ENCODE measurements around the gene USH1G.
"Not testable (repeated sequence)": the region's sequence is repeated elsewhere in the genome, so short reads cannot be mapped to it uniquely, and the experiment has no call there.

USH1G gene

DNA sequence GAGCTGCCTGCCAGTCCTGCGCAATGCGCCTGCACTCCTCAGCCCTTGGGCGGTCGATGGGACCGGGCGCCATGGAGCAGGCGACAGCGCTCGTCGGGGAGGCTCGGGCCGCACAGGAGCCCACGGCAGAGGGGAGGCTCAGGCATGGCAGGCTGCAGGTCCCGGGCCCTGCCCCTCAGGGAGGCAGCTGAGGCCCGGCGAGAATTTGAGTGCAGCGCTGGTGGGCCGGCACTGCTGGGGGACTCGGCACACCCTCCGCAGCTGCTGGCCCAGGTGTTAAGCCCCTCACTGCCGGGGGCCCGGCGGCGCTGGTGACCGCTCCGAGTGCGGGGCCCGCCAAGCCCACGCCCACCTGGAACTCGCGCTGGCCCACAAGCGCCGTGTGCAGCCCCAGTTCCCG lies 16.0 kb downstream of the USH1G start:
- no peak overlapping the region for H3K27ac ChIP-seq
- no peak for DNase-seq (ENCODE audit: low read depth, low spot score)

DNA sequence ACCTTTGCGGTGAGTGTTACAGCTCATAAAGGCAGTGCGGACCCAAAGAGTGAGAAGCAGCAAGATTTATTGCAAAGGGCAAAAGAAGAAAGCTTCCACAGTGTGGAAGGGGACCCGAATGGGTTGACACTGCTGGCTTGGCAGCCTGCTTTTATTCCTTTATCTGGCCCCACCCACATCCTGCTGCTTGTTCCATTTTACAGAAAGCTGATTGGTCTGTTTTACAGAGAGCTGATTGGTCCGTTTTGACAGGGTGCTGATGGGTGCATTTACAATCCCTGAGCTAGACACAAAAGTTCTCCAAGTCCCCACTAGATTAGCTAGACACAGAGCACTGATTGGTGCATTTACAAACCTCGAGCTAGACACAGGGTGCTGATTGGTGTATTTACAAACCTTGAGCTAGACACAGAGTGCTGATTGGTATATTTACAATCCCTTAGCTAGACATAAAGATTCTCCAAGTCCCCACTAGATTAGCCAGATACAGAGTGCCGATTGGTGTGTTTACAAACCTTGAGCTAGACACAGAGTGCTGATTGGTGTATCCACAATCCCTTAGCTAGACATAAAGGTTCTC lies 16.8 kb downstream of the USH1G start:
- DNase-seq (ENCODE audit: low read depth, low spot score); H3K27ac ChIP-seq: not testable (repeated sequence)

DNA sequence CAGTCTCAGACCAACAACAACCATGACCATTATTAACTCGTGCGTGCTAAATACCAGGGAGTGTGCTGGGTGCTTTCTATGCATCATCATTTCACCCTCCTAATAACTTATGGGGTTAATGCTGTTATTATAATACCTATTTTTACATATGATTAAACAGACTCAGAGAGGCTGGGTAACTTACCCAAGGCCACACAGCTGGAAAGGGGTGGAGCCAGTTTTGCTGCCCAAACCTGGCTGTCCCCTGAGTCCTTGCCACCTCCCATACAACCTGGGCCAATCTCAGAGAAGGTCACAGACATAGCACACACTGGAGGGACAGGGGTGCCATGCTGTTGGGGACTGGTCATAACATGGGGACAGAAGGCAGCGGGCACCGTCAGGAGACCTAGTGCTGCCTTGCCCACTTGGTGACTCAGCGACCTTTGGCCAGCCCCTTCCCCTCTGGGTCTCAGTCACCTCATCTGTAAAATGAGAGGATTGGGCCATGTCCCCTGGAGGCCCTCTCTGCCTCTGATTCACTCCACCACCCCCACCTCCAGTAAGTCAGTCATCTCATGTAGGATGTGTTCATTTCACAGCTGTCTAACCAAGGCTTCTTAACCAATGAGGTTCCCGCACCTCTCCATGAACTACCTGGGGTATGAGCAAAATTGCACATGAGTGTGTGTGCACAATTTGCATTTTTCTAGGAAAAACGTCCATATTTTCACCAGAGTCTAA lies 18.2 kb downstream of the USH1G start:
- H3K27ac ChIP-seq = no peak overlapping the region
- DNase-seq (ENCODE audit: low read depth, low spot score) = no peak

DNA sequence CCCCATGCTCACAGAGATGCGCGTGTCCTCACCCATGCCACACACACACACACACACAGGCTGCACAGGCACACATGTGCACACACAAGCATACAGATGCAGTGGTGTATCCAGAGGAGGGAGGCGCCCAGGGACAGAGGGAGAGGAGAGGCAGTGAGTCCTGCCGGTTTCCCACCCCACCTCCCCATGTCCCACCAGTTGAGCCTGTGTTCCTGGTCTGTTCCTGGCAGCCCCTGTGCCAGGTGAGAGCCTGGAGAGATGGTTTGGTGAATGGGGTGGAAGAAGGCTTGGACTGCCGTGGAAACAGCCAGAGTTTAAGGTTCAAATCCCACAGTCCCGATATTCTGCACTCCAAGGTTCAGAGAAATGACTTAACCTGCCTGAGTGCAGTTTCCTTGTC lies 19.4 kb downstream of the USH1G start:
- DNase-seq (ENCODE audit: low read depth, low spot score) = no peak
- no peak overlapping the region for H3K27ac ChIP-seq

DNA sequence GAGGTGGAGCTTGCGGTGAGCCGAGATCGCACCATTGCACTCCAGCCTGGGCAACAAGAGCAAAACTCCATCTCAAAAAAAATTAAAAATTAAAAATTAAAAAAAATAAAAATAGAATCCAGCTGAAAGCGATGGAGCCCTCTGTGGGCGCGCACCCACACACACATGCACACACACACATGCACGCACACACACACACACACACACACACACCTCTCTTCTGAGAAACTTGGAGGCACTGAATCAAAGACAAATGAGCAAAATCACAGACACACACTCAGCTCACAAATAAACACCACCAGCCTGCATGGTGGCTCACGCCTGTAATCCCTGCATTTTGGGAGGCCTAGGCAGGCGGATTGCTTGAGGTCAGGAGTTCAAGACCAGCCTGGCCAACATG lies 20.0 kb downstream of the USH1G start:
- H3K27ac ChIP-seq = no peak overlapping the region
- no peak for DNase-seq (ENCODE audit: low read depth, low spot score)

DNA sequence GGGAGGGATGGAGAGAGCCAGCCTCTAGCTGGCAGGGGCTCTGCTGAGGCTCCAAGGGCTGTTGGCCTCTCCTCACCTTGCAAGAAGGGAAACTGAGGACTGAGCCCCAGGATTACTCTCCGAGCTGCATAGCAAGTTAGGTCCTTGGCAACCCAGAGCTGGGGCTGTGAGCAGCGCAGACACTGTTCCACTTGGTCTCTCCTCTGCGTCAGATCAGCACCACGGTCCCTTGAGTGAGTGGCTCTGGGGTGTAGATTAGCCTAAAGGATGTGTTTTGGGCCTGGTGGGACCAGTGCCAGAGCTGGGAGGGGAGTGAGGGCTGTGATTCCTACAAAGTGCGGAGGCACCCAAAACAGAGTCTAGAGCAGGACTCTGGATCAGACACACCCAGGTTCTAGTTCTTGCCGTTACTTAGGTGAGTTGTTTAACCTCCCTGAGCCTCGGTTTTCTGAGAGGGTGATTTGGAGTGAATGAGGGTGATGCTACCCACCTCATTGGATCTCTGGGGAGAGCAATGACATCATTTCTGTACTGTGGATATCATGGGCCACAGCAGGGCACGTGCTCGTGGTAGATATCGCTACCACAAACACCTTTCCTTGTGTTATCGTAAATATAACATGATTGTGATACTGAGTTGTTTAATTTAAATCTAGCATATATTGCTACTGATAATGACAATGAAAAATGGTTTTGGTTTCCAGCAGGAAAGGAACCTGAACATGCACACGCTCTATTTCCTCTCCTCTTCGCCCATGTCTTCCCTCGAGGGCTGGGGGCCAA lies 21.5 kb downstream of the USH1G start:
- no peak overlapping the region for H3K27ac ChIP-seq
- DNase-seq (ENCODE audit: low read depth, low spot score) = no peak

DNA sequence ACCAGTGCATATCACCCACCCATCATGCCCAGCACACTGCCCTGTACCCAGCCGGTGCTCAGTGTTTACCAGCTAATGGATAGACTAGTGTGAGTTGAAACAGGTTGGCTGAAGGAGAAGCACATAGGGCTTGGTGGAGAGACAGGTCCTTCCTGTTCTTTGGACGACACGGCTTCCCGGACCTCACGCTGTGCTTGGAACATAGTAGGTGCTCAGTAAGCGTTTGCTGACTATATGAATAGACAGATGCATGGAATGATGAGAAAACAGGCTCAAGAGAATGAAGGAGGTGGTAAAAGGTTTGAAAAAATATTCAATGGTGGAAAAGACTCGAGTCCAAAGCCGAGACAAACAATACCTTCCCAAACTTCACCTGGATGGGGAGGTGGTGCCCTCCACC lies 22.8 kb downstream of the USH1G start:
- no peak for DNase-seq (ENCODE audit: low read depth, low spot score)
- H3K27ac ChIP-seq = no peak overlapping the region

DNA sequence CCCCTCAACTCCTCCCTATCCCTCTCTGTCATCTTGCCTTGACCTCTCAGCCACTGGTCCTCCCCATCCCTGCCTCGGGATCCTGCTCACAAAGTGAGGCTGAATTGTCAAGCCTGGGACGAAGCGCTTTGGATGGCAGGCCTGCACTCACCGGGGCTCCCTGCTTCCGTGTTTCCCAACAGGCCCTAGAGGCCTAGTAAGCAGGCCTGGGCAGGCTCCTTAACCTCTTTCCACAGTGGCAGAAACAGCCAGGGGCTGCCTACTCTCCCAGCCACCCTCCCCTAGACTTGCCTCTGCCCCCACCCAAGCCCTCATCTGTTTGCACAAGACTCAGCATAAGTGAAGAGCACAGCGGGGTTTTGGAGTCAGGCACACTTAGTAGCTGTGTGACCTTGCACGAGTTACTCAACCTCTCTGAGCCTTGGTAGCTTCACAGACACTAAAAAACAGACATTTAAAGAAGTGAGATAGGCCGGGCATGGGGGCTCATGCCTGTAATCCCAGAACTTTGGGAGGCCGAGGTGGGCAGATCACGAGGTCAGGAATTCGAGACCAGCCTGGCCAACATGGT lies 24.6 kb downstream of the USH1G start:
- no peak overlapping the region for H3K27ac ChIP-seq
- peak; percentile 14 for DNase-seq (ENCODE audit: low read depth, low spot score)

DNA sequence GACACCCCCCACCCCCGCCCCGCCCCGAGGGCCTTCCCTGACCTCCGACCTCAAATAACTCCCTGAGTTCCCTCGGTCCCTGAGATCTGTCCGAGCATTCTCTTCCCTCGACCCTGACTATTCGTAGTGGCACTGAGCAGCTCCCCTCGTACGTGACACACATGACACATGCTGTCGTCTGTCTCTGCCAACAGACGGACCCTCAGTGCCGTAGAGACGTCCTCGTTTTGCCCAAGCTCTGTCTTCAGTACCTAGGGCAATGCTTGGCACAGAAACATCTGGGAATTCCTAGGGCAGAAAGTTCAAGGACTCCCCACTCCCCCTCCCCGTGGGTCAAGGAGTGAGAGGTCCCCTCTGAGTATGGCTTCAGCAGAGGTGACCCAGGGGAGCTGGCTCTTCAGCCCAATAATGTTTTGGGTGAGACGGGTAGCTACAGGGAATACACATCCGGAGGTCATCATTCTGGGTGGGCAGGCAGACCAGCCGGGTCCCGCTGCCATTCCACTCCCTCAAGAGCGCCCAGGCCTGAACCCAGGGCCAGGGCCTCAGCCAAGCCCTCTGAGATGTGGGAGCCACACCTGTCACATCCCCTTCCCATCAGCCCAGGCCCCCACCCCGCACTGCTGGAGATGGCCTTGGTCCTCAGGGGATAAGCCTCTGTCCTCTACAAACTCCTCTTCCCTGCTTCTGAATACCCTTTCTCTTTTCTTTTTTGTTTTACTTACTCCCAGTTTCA lies 29.0 kb downstream of the USH1G start:
- no peak for DNase-seq (ENCODE audit: low read depth, low spot score)
- no peak overlapping the region for H3K27ac ChIP-seq

DNA sequence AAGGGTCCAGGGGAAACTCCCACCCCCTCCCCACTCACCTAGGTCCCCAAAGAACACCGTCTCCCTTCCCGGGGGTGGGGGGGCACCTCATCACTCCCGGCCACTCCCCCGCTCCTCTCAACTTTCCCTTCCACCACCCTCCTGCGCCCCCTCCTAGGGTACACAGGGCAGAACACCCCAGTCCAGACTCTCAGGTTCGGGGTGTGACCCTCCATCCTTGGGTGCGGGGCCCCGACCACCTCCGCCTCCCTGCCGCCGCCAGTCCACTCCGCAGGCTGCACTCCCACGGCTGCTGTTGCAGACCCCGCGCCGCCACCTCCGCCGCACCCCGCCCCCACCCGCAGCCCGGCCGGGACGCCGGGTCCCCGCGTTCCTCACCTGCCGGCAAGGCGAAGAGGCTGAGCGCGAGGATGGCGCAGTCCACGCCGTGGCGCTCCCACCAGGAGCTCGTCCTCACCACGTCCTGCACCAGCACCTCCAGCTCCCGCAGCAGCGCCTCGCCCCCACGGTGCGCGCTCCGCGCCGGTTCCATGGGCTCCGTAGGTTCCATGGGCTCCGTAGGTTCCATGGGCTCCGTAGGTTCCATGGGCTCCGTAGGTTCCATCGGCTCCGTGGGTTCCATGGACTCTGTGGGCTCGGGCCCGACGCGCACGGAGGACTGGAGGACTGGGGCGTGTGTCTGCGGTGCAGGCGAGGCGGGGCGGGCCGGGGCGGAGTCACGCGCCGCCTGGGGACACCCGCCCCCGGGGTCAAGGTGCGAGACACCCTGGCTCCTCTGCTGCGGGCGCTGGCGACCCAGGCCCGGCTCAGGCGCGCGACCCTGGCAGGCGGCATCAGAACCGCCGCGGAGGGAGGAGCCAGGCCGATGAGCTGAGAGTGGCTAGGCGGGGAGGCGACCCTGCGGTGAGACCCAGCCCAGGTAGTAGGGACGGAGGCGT lies 29.8 kb downstream of the USH1G start, which contains the start of gene FADS6:
Gene FADS6 (minus strand): TSS at position 660 of the 938 bp plus-strand sequence. CDS start 38 bp downstream, at position 622.
- no peak within 1 kb of the TSS for H3K27ac ChIP-seq
- no peak for DNase-seq (ENCODE audit: low read depth, low spot score)

DNA sequence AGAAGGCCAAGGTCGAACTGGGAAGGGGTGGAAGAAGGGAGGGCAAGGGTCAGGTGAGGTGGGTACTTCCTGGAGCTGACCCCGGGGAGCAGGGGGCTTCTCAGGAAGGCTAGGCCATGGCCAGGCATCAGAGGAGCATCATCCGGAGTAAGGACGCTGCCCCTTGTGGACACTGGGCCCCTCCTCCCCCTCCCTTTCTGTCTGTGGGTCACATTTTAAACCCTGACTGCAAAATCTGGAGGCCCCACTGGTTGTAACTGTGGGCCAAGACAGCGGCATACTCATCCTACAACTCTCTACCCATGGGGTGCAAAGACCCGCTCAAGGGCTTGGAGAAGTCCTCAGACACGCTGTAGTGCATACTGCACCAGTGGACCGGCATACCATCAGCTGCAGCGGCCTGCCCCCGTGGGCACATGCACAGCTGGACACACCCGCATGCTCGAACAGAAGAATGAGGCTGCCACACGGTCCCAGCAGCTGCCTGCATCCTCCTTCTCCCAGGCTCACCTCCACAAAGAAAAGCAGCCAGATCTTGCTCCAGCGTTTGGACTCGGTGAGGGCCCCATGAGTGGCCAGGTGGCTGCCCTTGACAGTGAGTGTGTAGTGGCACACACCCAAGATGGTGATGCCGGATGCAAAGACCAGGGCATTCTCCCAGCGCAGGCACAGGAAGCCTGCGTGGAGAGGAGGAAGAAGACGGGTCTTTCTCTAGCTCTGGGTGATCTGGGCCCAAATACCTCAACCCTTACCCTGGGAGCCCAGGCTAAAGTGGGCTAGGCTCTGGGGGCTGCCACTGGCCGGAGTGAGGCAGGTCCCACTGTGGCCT lies 30.8 kb downstream of the USH1G start:
- DNase-seq (ENCODE audit: low read depth, low spot score) = no peak
- H3K27ac ChIP-seq = no peak overlapping the region

DNA sequence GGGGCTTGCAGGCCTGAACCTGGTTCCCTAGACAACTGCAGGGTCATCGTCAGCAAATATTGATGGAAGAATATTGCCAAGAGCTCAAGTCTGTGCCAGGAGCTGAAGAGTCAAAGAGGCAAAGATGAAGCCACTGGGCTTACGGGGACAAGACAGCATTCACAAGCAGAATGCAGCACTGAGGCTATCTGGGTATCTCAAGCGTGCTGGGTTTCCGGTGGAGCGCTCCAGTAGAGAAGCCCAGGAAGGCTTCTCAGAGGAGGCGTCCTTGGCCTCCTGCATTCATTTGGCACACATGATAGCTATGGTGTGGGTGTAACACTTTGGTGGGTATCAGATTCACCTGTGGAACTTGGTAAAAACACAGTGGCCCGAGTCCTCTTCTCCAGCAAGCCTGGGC lies 32.5 kb downstream of the USH1G start:
- no peak overlapping the region for H3K27ac ChIP-seq
- no peak for DNase-seq (ENCODE audit: low read depth, low spot score)

DNA sequence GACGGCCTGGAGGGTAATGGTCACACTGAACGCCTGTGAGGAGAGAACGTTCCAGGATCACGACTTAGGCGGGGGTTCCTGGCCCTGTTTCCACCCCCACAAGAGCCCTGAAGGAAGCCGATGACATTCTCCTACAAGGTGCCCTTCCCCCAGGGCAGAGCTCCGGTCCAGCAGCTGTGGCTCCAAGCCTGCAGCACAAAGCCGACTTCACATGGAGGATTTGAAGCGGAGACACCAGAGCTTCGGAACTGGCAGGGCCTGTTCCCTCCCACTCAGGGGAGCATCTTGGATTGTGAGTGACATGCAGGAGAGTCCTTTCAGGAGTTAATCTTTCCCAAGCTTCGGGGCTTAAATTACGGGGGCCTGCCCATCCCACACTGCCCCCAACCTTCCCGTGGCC lies 34.6 kb downstream of the USH1G start:
- no peak overlapping the region for H3K27ac ChIP-seq
- DNase-seq (ENCODE audit: low read depth, low spot score) = no peak

DNA sequence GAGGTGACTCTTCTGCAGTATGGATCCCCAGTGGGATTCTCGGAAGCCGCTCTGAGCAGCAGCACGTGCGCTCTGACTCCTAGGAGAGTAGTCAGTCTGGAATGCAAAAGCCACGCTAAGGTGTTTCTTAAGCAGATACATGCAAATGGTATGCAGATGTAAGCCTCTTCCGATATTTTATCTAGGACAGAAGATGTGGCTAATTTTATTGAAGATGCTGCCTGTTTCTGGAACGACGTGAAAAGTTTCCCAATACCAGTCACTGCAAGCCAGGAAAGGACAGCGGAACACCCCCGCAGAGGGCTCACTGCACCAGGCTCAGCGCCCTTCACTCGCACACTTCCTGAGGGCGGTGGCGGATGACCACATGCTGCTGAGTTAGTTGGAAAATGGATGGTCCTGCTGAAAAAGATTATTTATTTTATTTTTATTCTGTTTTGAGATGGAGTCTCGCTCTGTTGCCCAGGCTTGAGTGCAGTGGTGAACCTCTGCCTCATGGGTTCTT lies 39.8 kb downstream of the USH1G start:
- DNase-seq (ENCODE audit: low read depth, low spot score) = no peak
- H3K27ac ChIP-seq = no peak overlapping the region

DNA sequence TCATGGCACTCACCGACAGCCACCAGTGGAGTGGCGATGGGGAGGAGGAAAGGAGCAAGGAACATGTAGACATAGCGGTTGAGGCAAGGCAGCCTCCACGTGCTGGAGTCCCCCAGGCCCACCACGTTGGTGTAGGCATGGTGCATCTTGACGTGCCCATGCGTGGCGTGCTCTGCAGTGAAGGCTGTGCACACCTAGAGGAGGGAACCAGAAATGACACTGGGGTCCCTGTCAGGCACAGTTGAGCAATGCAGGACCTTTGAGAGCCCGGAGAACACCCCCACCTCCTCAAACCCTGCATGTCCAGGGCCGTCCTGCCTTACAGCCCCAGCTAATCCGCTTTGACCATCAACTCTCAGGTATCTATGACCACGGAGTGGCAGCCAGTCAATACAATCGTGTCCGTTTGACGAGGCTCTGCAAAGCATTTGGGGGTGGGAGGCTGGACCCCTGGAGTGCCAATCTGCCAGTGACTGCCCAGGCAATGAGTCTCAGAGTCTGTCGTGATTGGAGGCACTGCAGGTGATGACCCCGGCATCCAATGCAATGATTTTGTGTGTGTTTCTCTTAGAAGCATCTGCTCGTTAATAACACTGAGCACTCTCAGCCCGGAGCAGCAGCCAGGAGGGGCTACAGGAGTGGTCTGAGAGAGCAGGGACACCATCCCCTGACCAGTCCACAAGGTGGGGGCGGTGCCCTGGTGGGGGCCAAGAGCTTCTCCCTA lies 40.4 kb downstream of the USH1G start:
- no peak for DNase-seq (ENCODE audit: low read depth, low spot score)
- H3K27ac ChIP-seq = no peak overlapping the region

DNA sequence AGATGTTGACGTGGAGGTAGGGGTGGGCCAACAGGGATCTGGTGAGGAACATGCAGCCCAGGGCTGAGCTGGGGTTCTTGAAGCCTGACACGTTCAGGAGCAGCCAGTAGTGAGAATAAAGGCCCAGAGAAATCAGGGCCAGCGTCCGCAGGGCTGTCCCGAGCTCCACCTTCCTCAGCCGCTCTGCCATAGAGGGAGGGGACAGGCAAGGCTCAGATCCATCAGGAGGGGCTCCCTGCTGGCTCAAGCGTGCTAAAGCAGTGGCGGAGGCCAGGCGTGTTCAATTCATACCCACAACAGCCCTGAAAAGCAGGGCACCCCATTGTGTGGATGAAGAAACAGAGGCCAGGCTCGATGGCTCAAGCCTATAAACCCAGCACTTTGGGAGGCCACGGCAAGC lies 42.0 kb downstream of the USH1G start:
- H3K27ac ChIP-seq = no peak overlapping the region
- DNase-seq (ENCODE audit: low read depth, low spot score) = no peak

DNA sequence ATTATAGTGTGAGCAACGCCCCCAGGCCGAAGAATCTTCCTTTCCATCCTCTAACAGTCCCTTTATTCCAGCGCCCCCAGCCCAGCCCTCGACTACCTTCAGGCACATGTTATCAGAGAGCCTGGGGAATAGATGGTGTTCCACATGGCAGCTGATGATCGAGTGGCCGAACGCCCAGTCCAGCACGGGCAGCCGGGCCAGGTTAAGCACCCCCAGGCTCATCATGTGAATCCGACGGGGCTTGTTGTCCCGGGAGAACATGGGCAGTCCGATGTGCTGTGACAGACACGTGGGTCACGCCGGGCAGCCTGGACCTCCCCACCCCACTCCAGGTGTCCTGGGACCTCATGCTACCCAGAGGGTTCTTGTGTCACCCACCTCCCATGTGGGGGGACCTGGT lies 43.7 kb downstream of the USH1G start:
- H3K27ac ChIP-seq = no peak overlapping the region
- DNase-seq (ENCODE audit: low read depth, low spot score) = no peak

DNA sequence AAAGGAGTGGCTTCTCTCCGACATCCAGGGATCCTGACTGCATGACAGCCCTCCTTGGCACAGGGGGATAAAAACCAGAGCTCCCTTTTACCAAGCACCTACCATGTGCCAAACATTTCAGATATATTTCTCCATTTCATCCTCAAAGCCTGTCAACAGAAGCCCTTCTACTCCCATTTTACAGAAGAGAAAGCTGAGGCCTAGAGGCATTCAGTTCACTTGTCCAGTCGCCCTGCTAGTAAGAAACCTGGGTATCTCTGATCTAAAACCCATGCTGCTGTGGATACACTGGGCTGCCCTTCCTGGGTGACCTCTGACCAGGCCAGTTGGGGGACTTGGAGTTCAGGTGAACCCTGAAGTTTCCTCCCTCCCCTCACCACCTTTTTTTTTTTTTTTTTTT lies 44.4 kb downstream of the USH1G start:
- DNase-seq (ENCODE audit: low read depth, low spot score) = no peak

More for the DNA sequence above, 44.4 kb downstream of the USH1G start:
- no peak overlapping the region for H3K27ac ChIP-seq

Measured in epithelial cell of prostate (primary cell).